PFSK-1 (cell line): ENCODE results near the gene KRT13.

ENCODE experiments used
- POLR2AphosphoS5 ChIP-seq: IDR thresholded peaks from 2 replicates; pipeline ENCODE4 v1.6.1; 2012; ENCODE audit warnings: low read depth, mild to moderate bottlenecking, control low read depth, low read length, moderate library complexity
- REST ChIP-seq, 2 experiments: IDR thresholded peaks; 2 replicates each; pipeline versions ENCODE4 v1.6.1 to v1.8.0; 2011 to 2012; ENCODE audit warnings: low read depth in 2 of 2, low read length in 2 of 2, control low read depth in 1 of 2, inconsistent platforms in 1 of 2, mild to moderate bottlenecking in 1 of 2, moderate library complexity in 1 of 2; ENCODE audit not compliant: insufficient read depth in 1 of 2
- TAF1 ChIP-seq: IDR thresholded peaks from 2 replicates; pipeline ENCODE4 v1.6.1; 2012; ENCODE audit warnings: low read length, control low read depth, borderline replicate concordance; ENCODE audit not compliant: insufficient read depth

GRCh38 chr17:41519501-41520224, 14.3 kb upstream of the KRT13 start:
- TF ChIP-seq TAF1 (no peak), REST (IDR thresholded peaks at IDR 0.05; ENCODE audit: insufficient read depth in 1 of 2, low read depth in 2 of 2, low read length in 2 of 2) (no peak), POLR2AphosphoS5 (no peak)
